GM10847 (cell line): ENCODE measurements around the gene KIF26B.

Experiments
- POLR2A ChIP-seq: IDR thresholded peaks from 2 replicates; pipeline ENCODE4 v1.6.1; 2011; ENCODE audit not compliant: insufficient read length; ENCODE audit errors: extremely low read depth

KIF26B gene

GRCh38 chr1:245656189-245656717 is 501.5 kb downstream of the KIF26B start:
- no peak for TF ChIP-seq POLR2A

GRCh38 chr1:245657371-245657770 is 502.6 kb downstream of the KIF26B start:
- no peak for TF ChIP-seq POLR2A

GRCh38 chr1:245663373-245663772 is 508.6 kb downstream of the KIF26B start:
- TF ChIP-seq POLR2A, result no peak

GRCh38 chr1:245663841-245664240 is 509.1 kb downstream of the KIF26B start:
- no peak for TF ChIP-seq POLR2A

GRCh38 chr1:245666412-245666811 is 511.6 kb downstream of the KIF26B start:
- TF ChIP-seq POLR2A, result no peak

- TF ChIP-seq POLR2A, result no peak
Measured at GRCh38 chr1:245671349-245671748, 516.6 kb downstream of the KIF26B start.

GRCh38 chr1:245671966-245672767 is 517.4 kb downstream of the KIF26B start:
- no peak for TF ChIP-seq POLR2A

- no peak for TF ChIP-seq POLR2A
Measured at GRCh38 chr1:245673881-245674414, 519.2 kb downstream of the KIF26B start.

GRCh38 chr1:245677461-245678240 is 522.9 kb downstream of the KIF26B start:
- no peak for TF ChIP-seq POLR2A

GRCh38 chr1:245678860-245679411 is 524.2 kb downstream of the KIF26B start:
- TF ChIP-seq POLR2A, result no peak

GRCh38 chr1:245679821-245680780 is 525.3 kb downstream of the KIF26B start:
- no peak for TF ChIP-seq POLR2A

- TF ChIP-seq POLR2A, result no peak
Measured at GRCh38 chr1:245682638-245683628, 528.1 kb downstream of the KIF26B start.

- no peak for TF ChIP-seq POLR2A
Measured at GRCh38 chr1:245683676-245684075, 528.9 kb downstream of the KIF26B start.
